HG03354 (cell line): ENCODE results near the gene C1orf198.
A peak's percentile ranks its signal among the peaks of the same experiment; 100 is the strongest.

ENCODE experiments used
- ATAC-seq: cut with Tn5 transposase; IDR thresholded peaks from one replicate; pipeline ENCODE4 v1.9.1; 2021; ENCODE audit warnings: mild to moderate bottlenecking; ENCODE audit not compliant: unreplicated experiment, poor library complexity, severe bottlenecking

Gene C1orf198

DNA sequence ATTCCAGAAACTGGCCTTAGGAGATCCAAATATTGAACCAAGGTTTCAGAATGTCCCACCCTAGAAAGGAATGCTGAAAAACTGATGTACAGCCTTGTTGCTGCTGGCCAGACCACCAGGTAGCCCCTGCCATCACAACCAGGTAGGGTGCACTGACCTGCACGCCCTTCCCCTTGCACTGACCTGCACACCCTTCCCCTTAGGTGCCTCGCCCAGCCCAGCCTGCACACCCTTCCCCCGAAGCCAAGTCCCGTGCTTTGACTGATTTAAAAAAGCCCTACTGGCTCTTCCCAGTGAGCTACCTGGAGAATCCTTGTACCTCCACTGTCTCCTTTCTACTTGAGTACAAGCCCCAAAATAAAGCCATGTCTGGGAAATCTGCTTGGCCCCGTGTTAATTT is 26.3 kb upstream of the C1orf198 start:
- no peak for ATAC-seq

DNA sequence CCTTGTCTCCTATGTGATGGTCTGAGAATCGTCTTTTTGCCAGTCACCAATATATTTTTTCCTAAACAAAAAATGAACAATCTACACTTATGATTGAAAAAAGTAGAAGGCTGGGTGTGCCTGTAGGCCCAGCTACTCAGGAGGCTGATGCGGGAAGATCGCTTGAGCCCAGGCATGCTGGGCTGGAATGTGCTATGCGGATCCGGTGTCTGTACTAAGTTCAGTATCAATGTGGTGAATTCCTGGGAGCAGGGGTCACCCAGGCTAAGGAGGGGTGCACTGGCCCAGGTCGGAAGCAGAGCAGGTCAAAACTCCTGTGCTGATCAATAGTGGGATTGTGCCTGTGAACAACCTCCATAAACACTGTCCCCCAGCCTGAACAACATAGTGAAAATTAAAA is 25.7 kb upstream of the C1orf198 start:
- no peak for ATAC-seq

DNA sequence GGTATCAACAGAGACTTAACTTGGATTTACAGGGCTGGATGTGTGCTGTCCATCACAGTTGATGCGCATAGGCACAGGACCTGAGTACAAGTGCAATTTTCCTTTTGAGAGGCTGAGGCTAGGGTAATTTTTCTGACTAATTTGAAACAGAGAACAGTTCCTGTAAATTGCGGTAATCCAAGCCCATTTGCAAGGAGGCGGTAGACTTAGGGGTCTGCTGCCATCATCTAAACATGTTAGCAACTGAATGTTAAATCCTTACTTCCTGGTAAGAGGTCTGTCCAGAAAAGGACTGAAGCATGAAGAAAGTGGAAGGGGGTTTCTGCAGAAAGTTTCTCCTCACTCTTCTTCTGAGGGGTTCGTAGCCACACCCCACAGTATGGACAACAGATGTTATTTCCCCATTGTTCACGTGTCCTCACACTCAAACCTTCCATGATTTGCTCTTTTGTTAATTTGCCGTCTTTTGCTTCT is 23.7 kb upstream of the C1orf198 start:
- ATAC-seq: no peak

DNA sequence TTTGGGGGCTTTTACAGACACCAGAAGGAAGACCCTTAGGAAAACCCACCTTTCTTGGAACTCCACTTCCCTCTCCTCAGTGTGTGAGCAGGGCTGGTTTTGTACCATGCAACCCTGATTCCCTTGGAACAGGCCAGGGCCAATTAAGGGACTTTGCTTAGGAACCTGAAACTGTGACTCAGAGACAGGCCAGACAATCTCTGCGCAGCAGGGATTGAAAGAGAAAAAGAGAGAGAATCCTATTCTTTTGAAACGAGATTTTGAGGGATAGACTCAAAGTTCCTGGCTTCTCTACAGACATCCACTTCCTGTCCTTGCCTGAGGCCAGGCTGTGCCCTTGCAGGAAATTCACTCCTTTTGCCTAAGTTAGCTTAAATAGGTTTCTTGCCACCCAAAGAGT is 23.1 kb upstream of the C1orf198 start:
- ATAC-seq: no peak

DNA sequence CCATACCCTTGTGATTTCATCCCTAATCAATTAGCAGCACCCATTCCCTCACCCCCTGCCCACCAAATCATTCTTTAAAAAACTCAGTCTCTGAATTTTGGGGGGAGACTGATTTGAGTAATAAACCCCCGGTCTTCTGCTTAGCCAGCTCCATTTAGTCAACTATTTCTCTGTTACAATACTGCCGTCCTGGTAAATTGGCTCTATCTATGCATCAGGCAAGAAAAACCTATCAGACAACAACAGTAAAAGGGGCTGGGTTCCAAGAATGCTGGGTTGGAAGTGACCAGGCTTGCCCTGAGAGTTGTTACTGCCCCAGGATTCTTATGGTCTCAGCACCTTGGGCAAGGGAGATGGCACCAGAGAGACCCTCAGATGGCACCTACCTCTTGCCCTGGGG is 16.3 kb upstream of the C1orf198 start:
- ATAC-seq: no peak

DNA sequence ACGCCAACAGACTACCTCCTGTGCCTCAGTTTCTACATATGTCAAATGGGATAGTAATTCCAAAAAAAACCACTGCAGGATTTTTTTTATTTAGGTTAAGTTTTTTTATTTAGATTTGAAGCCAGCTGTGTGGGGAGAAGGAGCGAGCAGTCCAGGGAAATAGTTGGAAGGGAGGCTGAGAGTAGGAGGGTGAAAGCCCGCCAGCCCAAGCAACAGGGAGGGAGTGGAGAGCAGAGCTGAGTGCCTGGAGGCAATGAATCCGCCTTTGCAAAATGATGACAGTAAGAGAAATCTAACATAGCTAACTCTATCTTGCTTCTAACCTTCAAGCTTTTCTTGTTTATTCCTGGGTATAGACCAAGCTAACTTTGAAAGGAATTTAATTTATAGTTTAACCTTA is 15.6 kb upstream of the C1orf198 start:
- ATAC-seq: no peak

DNA sequence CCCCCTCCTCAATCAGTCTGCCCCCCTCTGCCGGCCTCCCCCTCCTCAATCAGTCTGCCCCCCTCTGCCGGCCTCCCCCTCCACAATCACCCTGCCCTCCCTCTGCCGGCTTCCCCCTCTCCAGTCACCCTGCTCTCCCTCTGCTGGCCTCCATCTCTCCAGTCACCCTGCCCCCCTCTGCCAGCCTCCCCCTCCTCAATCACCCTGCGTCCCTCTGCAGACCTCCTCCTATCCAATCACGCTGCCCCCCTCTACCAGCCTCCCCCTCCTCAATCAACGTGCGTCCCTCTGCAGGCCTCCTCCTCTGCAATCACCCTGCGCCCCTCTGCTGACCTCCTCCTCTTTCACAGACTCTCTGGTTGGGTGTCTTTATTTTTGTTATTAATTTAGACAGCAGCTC is 11.5 kb upstream of the C1orf198 start:
- ATAC-seq: no peak

DNA sequence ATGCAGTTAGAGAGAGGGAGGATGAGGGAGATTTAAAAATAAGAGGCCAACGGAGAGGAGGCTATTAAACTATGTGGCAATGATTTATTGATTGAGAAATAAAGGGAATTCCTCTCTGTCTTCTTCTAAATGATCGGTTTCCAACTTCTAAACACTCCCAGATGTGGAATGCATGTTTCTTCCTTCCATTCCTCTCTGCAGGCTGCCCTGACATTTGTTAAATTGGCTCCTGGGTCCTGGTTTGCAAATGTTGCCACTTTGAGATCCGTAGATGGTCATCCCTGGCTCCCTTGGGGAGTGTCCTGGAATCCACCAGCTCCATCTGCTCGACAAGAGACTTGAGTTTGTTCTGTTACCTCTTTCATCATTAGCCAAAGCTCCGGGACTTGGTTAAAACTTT is 10.3 kb upstream of the C1orf198 start:
- ATAC-seq: no peak

DNA sequence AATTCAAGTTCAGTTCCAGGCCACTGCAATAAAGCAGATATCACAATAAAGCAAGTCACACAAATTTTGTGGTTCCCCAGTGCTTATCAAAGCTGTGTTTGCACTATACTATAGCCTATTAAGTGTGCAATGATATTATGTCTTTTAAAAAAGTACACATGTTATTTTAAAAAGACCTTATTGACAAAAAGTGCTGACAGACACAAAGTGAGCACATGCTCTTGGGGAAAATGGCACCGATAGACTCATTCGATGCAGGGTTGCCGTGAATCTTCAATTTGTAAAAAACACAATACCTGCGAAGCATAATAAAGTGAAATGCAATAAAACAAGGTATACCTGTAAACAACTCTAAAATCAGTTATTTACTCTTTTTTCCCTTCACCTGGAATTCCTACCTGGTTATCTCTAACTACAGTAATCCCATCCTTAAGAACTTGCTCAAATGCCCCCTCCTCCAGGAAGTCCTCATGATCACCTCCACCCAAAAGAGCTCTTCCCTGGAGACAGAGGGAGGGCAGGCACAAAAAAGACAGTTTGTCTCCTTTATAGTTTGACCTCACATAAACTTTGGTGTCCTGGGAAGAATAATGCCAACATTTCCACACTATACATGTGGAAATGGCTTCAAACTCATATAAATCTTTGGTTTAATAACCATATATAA is 9.7 kb upstream of the C1orf198 start:
- ATAC-seq: no peak

DNA sequence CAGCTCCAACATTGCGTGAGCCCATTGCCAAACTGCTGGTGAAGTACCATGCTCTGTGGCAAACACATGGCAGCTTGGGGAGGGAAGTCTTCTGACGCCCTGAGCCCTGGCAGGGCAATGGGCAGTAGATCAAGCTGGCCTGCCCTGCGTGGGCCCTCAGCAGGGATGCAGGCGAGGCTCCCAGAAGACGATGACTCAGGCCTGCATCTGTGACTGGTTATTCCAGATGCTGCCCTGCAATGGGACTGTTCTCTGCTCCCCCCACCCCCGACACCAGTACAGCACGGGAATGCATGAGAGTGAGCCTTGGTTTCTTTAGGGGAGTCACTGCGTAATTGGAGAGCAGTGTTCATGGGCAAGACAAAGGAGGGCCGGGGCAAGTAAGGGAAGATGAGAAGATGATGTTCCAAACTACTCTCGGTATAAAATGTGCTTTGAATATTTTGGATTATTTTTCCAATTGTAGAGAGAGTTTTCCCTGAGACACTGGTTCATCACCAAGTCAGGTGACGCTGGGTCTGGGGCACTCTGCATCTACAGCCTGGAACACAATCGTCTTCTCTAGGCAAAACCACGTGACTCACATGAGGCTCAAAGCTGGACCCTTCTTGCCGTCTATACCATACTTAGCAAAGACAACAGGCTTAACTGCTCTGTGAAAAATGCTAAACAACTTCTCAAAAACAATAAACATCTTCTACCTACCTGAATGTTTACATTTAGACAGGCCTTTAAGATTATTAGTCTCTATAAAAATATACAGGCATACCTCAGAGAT is 9.0 kb upstream of the C1orf198 start:
- no peak for ATAC-seq

DNA sequence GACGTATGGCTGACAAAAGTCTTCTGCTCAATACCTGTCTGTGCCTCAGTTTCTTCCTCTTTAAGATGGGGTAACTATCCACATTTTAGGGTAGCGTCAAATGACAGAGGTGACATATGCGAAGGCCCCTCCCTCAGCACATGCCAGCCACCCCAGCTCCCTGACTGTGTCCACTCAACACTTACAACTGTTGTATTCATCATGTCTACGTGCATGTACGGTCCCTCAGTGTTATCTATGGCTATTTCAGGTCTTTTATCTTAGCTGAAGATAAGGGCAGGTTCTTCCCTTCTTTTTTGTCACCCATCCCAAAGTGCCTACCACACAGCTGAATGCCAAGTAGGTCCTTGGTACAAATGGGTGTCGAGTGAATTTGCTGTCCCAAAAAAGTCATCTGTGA is 8.3 kb upstream of the C1orf198 start:
- ATAC-seq: no peak

DNA sequence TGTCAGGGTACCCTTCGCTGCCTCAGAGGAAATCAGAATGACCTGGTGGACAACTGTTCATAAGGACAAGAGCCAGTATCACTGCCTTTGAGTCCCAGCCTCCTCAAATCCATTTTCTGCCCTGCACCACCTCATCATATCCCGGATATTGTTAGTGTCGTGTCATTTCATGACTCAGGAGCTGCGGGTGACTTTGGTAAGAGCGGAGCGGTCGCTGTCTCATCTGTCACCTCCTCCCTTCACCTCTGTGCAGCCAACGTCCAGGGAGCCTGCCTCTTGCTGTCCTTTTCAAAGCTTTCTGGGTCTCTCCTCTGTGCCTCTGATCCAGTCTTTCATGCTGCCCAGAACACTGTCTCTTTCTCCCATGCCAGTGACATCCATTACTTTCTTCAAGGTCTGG is 7.0 kb upstream of the C1orf198 start:
- ATAC-seq: no peak

DNA sequence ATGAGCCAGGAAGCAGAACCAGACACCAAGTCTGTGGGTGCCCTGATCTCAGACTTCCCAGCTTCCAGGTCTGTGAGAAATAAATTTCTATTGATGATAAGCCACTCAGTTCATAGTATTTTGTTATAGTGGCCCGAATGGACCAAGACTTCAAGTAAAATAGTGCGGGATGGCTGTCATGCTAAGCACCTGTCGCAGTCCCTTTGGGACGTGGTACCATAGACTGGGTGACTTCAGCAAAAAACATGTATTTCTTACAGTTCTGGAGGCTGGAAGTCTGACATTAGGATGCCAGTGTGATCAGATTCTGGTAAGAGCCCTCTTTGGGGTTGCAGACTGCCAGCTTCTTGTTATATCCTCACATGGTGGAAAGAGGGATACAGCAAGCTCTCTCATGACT is 2.6 kb upstream of the C1orf198 start:
- ATAC-seq: no peak

DNA sequence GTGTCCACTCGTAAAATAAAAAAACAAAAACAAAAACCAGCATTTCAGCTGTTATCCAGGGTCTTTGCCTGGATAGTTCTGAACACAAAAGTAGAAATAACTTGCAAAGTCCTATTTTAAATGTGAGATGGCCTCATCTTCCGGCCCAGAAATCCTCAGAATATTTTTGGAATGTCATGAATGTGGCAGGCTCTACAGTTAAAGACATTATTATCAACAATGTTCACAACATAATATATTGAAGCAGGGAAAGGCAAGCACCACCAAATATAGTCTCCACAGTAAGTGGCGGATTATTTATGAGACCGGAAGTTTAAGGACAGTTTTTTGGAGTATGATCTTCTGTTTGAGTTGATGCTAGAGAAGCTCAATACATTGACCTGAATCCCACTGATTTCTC is 1.2 kb upstream of the C1orf198 start:
- ATAC-seq: no peak

DNA sequence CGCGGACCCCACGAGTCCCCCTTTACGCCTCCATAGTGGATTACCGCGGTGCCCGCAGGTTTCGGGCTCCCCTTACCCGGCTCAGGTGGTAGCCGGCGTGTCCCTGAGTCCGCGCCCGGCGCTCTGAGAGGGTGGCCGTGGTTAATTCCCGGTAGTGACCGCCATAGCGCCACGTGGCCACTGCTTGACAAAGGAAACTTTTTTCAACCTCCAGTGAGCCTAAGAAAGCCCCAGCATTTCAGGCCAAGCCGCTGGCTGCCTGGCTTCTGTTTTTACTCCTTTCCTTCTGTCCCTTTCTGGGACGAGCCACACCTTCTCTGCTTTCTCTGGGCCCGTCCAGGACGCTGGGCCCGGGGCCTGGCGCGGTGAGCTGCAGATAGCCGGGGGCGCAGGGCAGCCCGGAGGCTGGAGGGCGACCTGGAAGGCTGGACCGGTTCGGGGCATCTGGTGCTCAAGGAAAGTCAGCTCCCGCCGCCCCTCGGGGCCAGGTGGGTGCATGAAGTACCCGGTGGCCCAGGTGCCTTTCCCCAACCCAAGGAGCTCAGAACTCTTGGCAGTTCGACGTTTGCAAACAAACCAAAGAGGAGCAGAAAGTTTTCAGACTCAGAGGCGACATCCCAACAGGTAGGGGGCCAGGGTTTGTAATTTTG is 540 bp upstream of the C1orf198 start:
- ATAC-seq: peak; percentile 40

DNA sequence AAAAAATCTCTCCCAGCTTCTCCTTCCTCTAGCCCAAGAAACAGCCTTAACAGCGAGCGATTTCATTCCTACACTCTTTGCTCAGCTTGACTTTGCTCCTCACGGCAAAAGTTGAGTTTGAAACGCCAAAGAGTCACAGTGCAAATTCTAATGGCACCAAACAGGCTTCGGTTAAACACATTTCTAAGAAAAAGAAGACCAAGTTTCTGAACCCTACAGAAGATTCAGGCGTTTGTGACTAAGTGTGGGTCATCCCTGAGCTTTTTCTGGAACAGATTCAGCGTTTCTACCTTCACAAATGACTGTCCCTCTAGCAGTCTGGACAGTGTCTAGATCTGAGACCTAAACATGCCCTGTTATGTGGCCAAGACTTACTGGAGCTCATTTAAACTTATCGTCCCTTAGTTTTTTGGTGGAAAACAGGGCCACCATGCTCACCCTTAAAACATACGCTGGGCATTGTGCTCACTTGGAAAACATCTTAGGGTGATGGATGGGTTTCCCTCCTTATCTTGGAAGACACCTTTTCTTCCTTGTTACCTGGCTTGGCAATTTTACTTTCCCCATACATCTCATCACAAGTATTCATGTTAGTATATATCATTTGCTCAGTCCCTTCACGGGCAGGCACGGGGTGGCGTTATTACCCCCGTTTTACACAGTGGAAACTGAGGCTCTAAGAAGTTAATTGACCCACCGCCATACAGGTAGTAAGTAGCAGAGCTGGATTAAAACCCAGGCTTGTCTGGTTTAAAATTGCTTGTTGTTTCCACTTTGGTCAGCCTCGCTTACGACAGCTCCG is 1.0 kb downstream of the C1orf198 start:
- no peak for ATAC-seq

DNA sequence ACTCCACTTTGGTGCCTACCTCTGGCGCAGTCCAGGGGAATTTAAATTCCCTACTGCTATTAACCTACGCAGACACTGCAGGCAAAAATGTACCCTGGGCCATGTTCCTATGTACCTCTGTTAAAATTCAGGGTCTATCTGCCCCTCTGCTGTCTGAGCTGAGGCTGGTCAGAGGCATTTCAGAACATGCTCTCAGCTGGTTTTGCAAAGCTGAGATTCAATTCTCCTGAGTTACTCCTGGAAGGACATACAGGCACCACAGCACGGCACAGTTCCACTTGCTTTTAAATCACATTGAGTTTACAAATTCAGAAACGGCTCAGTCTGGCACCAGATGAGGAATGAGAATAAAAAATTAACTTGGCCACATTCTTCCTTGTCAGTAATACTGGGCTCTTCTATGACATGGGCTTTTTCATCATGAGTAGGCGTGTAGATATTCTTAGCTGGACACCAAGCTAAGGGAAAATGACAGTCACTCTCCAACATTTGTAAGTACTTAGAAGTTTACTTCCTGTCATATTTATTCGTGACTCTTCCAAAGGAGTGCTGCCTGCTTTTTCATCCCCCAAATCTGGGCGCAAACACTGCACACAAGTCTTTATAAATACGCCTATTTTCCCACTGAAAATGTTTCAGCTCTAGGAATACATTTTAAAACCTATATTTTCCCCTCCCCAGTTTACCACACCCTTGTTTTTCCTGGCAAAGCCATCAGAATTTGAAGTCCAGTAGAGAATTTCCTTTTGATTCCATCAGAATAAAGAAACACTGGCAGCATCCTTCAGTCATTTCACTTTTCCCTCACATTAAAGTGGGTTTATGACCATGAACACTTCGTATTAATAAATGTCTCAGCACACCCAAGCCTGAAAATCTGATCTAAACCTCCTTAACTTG is 1.9 kb downstream of the C1orf198 start:
- ATAC-seq: no peak

DNA sequence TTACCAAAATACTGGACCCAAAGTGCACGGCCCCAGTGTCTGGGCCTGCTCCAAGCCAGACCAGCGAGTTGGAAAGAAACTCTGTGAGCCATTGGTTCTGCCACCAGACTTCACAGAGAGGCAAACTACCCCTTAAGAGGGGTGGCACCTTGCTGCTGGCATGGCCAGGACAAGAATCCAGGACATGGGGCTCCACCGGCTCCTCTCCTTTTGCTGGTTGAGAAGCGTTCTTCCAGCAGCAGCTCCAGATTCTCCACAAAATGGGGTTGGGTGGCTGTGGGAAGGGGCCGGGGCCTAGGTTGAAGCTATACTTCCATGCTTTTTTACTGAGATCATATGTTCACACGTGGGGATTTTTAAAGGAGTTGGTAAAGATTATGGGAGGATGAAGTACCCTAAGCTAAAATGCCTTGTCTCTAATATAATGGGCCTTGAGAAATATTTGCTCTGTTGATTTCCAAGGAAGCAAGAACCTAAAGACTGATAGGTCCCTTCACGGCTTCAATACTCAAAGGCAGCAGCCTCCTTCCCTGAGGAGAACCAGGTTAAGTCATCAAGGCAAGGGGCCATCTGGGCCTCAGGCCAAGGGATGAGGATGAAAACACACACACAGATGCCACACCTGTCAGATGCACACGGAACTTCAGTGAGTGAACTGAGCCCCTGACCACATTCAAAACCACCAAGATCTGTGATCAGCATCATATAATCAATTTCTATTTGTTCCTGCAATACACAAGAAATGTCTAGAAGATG is 3.1 kb downstream of the C1orf198 start:
- ATAC-seq: no peak

DNA sequence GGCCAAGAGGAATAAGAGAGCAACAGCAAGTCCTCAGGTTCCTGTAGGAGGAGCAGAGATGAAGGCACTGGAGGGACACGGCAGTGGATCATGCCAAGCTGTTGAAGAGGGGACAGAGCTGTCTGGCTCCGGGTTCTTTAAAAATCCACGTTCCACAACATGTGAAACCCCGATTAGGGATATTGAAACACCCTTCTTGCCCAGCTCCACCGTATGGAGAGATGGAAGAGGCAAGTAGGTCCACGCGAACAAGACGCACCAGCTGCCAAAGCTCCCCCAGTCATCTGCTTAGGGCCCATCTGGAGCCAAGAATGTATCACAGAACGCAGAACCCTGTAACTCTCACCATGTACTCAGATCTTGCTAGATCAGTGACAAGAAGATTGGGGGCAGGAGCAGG is 3.9 kb downstream of the C1orf198 start:
- no peak for ATAC-seq
